Measurements from ENCODE around the gene NFYC. TPM values are rescaled to one million over a fixed set of nuclear protein-coding genes. Genes with fewer than 3 reads are reported as not detected.
A peak's percentile ranks its signal among the peaks of the same experiment; 100 is the strongest.

NFYC gene
- total RNA-seq, 3 donors from 2014 or later: 56.2 to 76.4 (median 70.5) TPM

DNA sequence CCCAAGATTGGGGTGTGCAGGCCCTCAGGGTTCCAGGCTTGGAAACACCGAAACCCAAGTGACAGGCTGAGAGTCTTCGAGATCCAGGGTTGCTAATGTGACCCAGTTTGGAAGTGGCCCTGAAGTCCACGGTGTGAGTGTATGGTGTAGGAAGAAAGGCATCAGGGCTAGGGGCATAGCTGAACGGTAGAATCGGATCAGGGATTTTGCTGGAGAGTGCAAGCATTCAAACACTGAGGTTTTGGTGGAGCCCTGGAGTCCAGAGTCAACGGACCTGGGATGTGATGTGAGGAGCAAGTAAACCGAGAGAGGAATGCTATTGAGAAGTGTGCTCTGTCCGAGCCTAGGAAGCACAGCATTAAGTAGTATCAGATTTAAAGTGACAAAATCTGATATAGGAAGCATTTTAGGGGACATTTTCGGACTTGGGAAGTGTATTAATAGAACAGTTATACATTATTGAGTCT is 958 bp downstream of the NFYC start:
- intact Hi-C loops (cut with DNase I, micrococcal nuclease): no loop called here
- H3K4me3 ChIP-seq: peak overlapping the region; percentile 88
- no peak for DNase-seq
- H3K4me1 ChIP-seq (ENCODE audit: low read depth): peaks cover 31% of the 10 kb centered on the region
- H3K9me3 ChIP-seq: no peaks in the 10 kb centered on the region
- no peaks in the 10 kb centered on the region for H3K36me3 ChIP-seq (ENCODE audit: low read depth)
- no peak for TF ChIP-seq CTCF (IDR thresholded peaks at IDR 0.05)
- peak; percentile 2 for ATAC-seq

DNA sequence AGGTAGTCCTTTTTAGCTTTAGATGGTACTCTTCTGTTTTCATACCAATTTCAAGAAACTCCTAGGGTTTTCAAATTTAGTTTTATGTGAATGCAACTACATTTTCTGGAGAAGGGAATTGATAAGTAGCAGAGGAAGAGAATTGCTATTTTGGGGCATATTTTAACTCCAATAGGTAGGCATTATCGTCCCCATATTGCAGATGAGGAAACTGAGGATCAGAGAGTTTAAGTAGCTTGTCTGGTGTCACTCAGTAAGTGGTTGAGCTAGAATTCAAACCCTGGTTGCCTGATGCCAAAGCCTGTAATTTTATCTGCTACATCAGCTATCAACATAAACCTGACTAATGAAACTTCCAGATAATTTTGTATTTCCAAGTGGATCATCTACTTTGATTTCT is 1.9 kb downstream of the NFYC start:
- no peak overlapping the region for H3K4me3 ChIP-seq
- intact Hi-C loops (cut with DNase I, micrococcal nuclease): no loop called here

DNA sequence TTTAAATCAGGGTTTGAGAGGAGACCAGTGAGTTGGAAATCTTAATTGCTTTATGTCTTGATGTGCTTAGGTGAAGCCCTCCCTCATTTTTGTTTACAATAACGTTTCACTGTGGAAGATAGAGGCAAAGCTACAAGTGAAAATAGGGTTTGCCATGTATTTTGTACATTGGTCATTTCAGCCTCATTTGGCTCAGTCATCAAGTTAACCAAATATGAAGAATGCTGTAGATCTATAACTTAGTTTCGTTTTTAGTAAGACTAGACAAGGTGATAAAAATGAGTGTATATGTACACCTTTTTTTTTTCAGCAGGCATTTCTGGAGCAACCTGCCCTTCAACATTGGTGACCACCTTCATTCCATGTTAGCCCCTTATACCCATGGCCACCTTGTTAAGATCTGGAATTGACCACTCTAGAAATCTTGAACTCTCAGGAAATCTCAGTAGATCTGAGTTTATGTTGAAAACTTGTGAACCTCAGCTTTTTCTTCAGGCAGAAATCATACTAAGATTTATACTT is 2.9 kb downstream of the NFYC start:
- ATAC-seq: no peak
- Histone ChIP-seq H3K4me1 (ENCODE audit: low read depth) (peaks cover 31% of the 10 kb centered on the region), H3K4me3 (no peak overlapping the region), H3K36me3 (ENCODE audit: low read depth) (no peaks in the 10 kb centered on the region), H3K9me3 (no peaks in the 10 kb centered on the region)
- TF ChIP-seq CTCF (IDR thresholded peaks at IDR 0.05): no peak
- no peak for DNase-seq
- intact Hi-C loops (cut with DNase I, micrococcal nuclease): no loop called here

More for the DNA sequence above, 1.9 kb downstream of the NFYC start:
- ATAC-seq (no peak), DNase-seq (no peak)
- peaks cover 31% of the 10 kb centered on the region for H3K4me1 ChIP-seq (ENCODE audit: low read depth)
- no peak for TF ChIP-seq CTCF (IDR thresholded peaks at IDR 0.05)
- H3K9me3 ChIP-seq: no peaks in the 10 kb centered on the region
- no peaks in the 10 kb centered on the region for H3K36me3 ChIP-seq (ENCODE audit: low read depth)

- ATAC-seq (no peak), DNase-seq (no peak)
- Histone ChIP-seq H3K9me3 (no peaks in the 10 kb centered on the region), H3K4me1 (ENCODE audit: low read depth) (peaks cover 25% of the 10 kb centered on the region), H3K4me3 (no peak overlapping the region), H3K36me3 (ENCODE audit: low read depth) (no peaks in the 10 kb centered on the region)
- intact Hi-C loops (cut with DNase I, micrococcal nuclease): no loop called here
- TF ChIP-seq CTCF (IDR thresholded peaks at IDR 0.05): no peak
Observed at GRCh38 chr1:40696294-40696693, 4.8 kb downstream of the NFYC start.

GRCh38 chr1:40697436-40697835 is 5.9 kb downstream of the NFYC start:
- no peak for TF ChIP-seq CTCF (IDR thresholded peaks at IDR 0.05)
- no peak for DNase-seq
- no peak overlapping the region for H3K4me3 ChIP-seq
- H3K4me1 ChIP-seq (ENCODE audit: low read depth): peaks cover 23% of the 10 kb centered on the region
- no peaks in the 10 kb centered on the region for H3K36me3 ChIP-seq (ENCODE audit: low read depth)
- no peak for ATAC-seq
- intact Hi-C loops (cut with DNase I, micrococcal nuclease): no loop called here
- no peaks in the 10 kb centered on the region for H3K9me3 ChIP-seq

GRCh38 chr1:40699787-40700186 is 8.3 kb downstream of the NFYC start:
- Histone ChIP-seq H3K4me3 (no peak overlapping the region), H3K36me3 (ENCODE audit: low read depth) (no peaks in the 10 kb centered on the region), H3K4me1 (ENCODE audit: low read depth) (peaks cover 7% of the 10 kb centered on the region), H3K9me3 (no peaks in the 10 kb centered on the region)
- ATAC-seq (no peak), DNase-seq (no peak)
- intact Hi-C loops (cut with DNase I, micrococcal nuclease): no loop called here
- no peak for TF ChIP-seq CTCF (IDR thresholded peaks at IDR 0.05)
